Prostate gland (tissue), 2 donors: Measurements from ENCODE around the gene CLDND2.

ENCODE experiments used
- CTCF ChIP-seq, 4 experiments: fragments of 200-600 bp in 2 of 4; fragments of 450-650 bp in 2 of 4; sonication (generic) in 2 of 4; IDR thresholded peaks; 1 replicate in 3 of 4; 2 replicates in 1 of 4; pipeline ENCODE4 v1.5.1; 2016 to 2019; ENCODE audit warnings: antibody characterized with exemption in 4 of 4, mild to moderate bottlenecking in 2 of 4, moderate library complexity in 2 of 4
- POLR2AphosphoS5 ChIP-seq: sonication (generic); formaldehyde crosslinking; IDR thresholded peaks from one replicate; pipeline ENCODE4 v1.6.1; 2017; ENCODE audit warnings: antibody characterized with exemption

- TF ChIP-seq POLR2AphosphoS5 (no peak), CTCF (IDR thresholded peaks at IDR 0.05) (no peak)
Measured at GRCh38 chr19:51417810-51418157, 49.0 kb upstream of the CLDND2 start.
